WTC11 (cell line): ENCODE data around the gene CHL1.

ENCODE experiments used
- AFF4 ChIP-seq: sonication (generic); formaldehyde crosslinking; IDR thresholded peaks from 2 replicates; pipeline ENCODE4 v1.8.1; 2023; ENCODE audit warnings: mild to moderate bottlenecking, missing genetic modification reagents, borderline replicate concordance
- CDX4 ChIP-seq: fragments of 250-450 bp; sonication (Bioruptor Pico); IDR thresholded peaks from 2 replicates; pipeline ENCODE4 v1.9.0; 2021; ENCODE audit warnings: moderate library complexity, mild to moderate bottlenecking, inconsistent platforms, borderline replicate concordance
- CREB1 ChIP-seq: sonication (generic); formaldehyde crosslinking; IDR thresholded peaks from 2 replicates; pipeline ENCODE4 v1.8.0; 2023; ENCODE audit warnings: mild to moderate bottlenecking, missing genetic modification reagents
- CTCF ChIP-seq: fragments of 200-600 bp; IDR thresholded peaks from 2 replicates; pipeline ENCODE4 v1.8.0; 2022; ENCODE audit warnings: antibody characterized with exemption
- E2F5 ChIP-seq: sonication (generic); formaldehyde crosslinking; IDR thresholded peaks from 2 replicates; pipeline ENCODE4 v1.8.1; 2022; ENCODE audit warnings: mild to moderate bottlenecking, moderate library complexity, missing genetic modification reagents
- ESRRA ChIP-seq: sonication (generic); formaldehyde crosslinking; IDR thresholded peaks from 2 replicates; pipeline ENCODE4 v1.8.1; 2022; ENCODE audit warnings: mild to moderate bottlenecking, missing genetic modification reagents, borderline replicate concordance
- ETV6 ChIP-seq: sonication (generic); formaldehyde crosslinking; IDR thresholded peaks from 2 replicates; pipeline ENCODE4 v1.8.1; 2022; ENCODE audit warnings: mild to moderate bottlenecking, missing genetic modification reagents
- MAX ChIP-seq: sonication (generic); formaldehyde crosslinking; IDR thresholded peaks from 2 replicates; pipeline ENCODE4 v1.8.0; 2022; ENCODE audit warnings: mild to moderate bottlenecking, missing genetic modification reagents
- STAT6 ChIP-seq: sonication (generic); formaldehyde crosslinking; conservative IDR thresholded peaks from 2 replicates; pipeline ENCODE4 v1.8.1; 2023; ENCODE audit warnings: mild to moderate bottlenecking, low read depth, missing genetic modification reagents, moderate library complexity
- TEAD4 ChIP-seq: sonication (generic); formaldehyde crosslinking; IDR thresholded peaks from 2 replicates; pipeline ENCODE4 v1.8.0; 2022; ENCODE audit warnings: mild to moderate bottlenecking, missing genetic modification reagents
- TP53 ChIP-seq: sonication (generic); formaldehyde crosslinking; IDR thresholded peaks from 2 replicates; pipeline ENCODE4 v1.8.1; 2023; ENCODE audit warnings: mild to moderate bottlenecking, missing genetic modification reagents
- USF1 ChIP-seq: sonication (generic); formaldehyde crosslinking; IDR thresholded peaks from 2 replicates; pipeline ENCODE4 v1.8.0; 2022; ENCODE audit warnings: mild to moderate bottlenecking, missing genetic modification reagents
- ZNF423 ChIP-seq: fragments of 250-450 bp; sonication (Bioruptor Pico); IDR thresholded peaks from 2 replicates; pipeline ENCODE4 v2.1.2; 2022; ENCODE audit warnings: mild to moderate bottlenecking, moderate library complexity
- ZNF512 ChIP-seq: sonication (generic); formaldehyde crosslinking; IDR thresholded peaks from 2 replicates; pipeline ENCODE4 v1.8.1; 2022; ENCODE audit warnings: missing genetic modification reagents, borderline replicate concordance

- no peak for TF ChIP-seq CTCF
- TF ChIP-seq MAX (CRISPR knock-in tag) = no peak
- TF ChIP-seq STAT6 (CRISPR knock-in tag) = no peak
- TF ChIP-seq TEAD4 = no peak
- TF ChIP-seq TP53 (CRISPR knock-in tag) = no peak
- no peak for TF ChIP-seq AFF4
- TF ChIP-seq ETV6 (CRISPR knock-in tag) = no peak
- TF ChIP-seq ZNF512 (CRISPR knock-in tag) = no peak
- TF ChIP-seq CDX4 (CRISPR knock-in tag) = no peak
- no peak for TF ChIP-seq CREB1 (CRISPR knock-in tag)
- no peak for TF ChIP-seq ZNF423 (CRISPR knock-in tag)
- no peak for TF ChIP-seq USF1 (CRISPR knock-in tag)
- no peak for TF ChIP-seq ESRRA (CRISPR knock-in tag)
- TF ChIP-seq E2F5 (CRISPR knock-in tag) = no peak
These were observed 897 bp upstream of the CHL1 start for GRCh38 chr3:195666-196065.
